HG03442 (cell line): ENCODE data around the gene FSCN2.

Experiments used
- ATAC-seq: cut with Tn5 transposase; IDR thresholded peaks from one replicate; pipeline ENCODE4 v1.9.1; 2021; ENCODE audit warnings: mild to moderate bottlenecking, moderate library complexity; ENCODE audit not compliant: unreplicated experiment

Gene FSCN2

DNA sequence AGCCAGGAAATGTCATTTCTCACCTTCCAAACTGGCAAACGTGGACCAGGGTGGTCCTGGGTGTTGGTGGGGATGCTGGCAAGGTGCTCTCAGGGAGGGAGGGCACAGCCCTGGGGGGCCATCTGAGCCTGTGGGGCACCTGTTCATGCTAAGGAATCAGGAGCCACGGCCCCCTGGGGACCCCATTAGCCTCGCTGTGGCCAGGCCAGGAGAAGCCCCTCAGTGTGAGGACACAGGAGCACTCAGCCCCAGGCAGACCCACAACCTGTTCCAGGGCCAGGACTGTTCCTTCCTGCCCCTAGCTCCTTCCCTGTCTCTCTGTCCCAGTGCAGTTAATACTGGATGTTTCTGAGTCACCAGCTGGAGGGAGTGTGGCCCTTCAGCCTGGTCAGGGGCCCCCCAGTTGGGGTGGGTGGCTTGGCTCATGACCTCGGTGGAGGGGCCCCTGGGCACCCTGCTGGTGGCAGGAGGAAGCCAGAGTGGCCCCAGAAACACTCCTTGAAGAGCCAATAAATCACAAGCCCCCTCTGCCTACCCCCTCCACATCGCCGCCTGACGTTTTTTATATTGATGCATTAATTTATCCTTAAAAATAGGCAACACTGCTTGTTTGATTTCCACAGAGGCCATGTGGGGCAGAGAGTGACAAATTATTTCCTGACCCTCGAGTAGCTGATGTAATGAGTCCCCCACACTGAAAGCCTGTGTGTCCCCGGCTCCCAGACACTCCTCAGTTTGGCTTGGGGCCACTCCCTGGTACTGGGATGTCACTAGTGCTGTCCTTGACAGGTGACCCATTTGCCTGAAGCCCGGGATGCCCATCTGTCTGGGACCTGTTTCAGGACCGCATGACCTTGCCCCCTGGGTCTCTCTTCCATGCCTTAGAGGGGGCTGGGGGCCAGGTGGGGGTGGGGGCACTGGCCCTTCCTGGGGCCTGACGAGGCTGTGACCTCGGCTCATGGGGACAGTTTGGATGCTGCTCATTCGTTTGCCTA is 37.9 kb upstream of the FSCN2 start:
- no peak for ATAC-seq

DNA sequence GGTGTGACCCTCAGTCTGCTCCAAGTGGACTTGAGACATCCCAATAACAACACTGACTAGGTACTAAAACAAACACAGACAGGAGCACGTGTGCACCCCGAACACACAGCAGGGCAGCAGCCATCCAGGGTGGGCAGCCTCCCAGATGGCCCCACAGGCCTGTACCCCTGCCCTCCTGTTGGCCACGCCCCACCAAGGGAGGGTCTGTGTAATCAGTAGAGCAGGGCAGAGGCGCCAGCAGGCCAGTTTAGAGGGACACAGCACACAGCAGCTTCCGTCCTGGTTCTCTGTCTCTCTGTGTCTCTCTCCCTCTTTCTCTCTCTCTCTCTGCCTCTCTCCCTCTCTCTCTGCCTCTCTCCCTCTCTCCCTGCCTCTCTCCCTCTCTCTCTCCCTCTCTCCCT is 37.0 kb upstream of the FSCN2 start:
- no peak for ATAC-seq

DNA sequence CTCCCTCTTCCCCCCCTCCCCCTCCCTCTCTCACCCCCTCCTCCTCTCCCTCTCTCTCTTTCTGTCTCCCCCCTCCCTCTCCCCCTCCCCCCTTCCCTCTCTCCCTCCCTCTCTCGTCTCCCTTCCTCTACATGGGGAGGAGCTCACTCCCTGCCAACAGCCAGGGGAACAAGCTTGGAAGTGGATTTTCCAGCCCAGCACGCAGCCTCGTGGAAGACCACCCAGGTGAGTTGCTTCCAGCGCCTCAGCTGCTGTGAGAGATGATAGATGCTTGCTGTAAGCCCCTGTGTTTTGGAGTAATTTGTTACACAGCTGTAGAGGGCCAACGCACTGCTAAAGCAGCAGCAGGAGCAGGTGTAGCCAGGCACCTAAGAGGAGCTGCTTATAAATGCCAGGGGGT is 36.4 kb upstream of the FSCN2 start:
- ATAC-seq, result no peak

DNA sequence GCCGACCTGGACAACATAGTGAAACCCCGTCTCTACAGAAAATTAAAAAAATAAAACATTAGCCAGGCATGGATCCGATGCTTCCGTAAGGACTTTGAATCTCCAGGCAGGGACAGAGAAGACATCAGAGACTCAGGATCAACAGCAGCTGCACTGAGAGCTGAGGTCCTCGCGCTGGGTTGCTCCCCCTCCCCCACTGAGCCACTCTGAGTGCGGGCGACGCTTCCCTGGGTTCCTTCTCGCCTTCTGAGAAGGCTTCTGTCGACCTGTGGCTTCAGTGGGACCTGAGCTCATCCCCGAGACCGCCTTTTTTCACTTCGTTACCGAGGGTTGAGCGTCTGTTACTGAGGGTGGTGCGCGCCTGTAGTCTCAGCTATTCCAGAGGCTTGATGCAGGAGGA is 36.0 kb upstream of the FSCN2 start:
- ATAC-seq, result no peak

DNA sequence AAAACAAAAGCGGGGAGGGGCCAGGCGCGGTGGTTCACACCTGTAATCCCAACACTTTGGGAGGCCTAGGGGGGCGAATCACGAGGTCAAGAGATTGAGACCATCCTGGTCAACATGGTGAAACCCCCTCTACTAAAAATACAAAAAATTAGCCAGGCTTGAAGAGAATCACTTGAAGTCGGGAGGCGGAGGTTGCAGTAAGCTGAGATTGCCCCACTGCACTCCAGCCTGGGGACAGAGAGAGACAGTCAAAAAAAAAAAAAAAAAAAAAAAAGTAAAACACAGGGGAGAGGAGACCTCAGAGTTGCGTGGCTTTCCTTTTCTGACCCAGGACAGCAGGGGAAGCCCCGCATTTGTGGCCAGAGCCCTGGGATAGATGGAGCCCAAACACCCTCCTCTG is 35.5 kb upstream of the FSCN2 start:
- ATAC-seq, result no peak

GRCh38 chr17:81493198-81494038 is 34.8 kb upstream of the FSCN2 start:
- no peak for ATAC-seq

DNA sequence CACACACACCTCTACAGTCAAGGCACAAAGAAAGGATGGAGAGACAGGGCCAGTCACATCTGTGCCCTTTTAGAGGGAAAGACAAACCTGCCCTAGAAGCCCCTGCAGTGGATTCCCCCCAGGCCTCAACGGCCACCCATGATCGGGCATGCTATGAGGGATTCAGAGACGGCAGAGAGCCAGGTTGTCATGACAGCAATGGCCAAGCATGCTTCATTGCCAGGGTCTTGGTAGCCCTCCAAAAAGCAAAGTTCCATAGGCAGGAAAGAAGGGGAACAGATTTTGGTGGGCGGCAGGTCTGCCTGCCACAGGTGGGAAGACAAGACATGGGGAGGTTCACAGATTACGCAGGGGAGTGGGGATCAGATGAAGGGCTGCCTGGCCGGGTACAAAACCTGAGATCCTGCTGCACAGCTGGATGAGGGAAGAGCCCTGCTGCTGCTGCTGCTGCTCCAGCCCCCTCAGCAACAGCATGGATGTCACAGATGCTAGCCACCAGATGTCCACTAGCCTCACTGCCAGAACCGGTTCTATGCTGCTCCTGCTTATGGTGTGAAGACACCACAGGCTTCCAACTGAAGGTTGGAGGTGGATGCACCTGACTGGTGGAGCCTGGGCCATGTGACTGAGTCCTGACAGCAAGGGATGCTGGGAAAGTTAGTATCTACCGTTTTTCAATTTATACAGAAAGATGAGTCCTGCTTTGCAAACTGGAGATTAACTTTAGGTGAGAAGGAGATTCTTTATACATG is 33.4 kb upstream of the FSCN2 start:
- no peak for ATAC-seq

- no peak for ATAC-seq
These were observed 29.1 kb upstream of the FSCN2 start for GRCh38 chr17:81498953-81499600.

GRCh38 chr17:81499601-81499970 is 28.6 kb upstream of the FSCN2 start:
- no peak for ATAC-seq

DNA sequence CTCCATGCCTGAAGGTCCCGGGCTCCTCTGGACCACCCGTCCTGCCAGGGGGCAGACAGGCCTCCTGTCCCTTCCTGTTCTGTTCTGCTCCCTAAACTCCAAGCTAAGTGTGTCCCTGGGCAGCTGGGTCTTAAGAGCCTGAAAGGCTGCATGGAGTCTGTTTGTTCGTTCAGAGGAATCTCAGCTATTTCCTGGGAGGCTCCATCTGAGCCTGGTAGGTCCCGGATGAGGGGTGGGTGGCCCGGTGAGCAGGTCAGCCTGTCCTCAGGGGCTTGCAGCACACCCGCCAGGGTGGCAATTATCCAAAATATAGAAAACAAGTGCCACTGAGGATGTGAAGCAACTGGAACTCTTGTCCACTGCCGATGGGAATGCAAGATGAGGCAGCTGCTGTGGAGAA is 28.1 kb upstream of the FSCN2 start:
- no peak for ATAC-seq

DNA sequence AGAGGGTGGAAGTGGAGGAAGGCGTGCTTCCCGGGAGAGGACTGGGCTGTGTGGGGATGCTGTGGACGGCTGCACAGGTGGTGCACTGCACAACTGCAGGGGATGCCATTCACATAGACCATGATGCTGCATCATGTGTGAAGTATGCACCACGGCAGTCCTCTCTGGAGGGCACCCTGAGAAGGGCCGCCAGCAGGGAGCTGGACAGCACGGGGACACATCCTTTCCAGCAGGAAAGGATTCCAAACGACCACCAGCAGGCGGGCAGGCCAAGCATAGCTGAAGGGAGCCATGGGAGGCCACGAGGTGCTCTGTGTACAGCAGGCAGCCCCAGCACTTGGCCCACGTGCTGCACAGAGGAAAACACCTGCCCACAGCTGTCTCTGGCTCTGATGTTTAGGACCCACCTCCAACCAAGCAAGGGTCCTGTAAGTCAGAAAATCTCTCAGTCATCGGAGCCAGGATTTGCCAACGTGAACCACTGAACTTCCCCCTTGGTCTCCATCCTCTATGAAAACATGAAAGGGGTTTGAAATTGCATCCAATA is 25.6 kb upstream of the FSCN2 start:
- ATAC-seq, result no peak

GRCh38 chr17:81503619-81504018 is 24.6 kb upstream of the FSCN2 start:
- ATAC-seq, result no peak

DNA sequence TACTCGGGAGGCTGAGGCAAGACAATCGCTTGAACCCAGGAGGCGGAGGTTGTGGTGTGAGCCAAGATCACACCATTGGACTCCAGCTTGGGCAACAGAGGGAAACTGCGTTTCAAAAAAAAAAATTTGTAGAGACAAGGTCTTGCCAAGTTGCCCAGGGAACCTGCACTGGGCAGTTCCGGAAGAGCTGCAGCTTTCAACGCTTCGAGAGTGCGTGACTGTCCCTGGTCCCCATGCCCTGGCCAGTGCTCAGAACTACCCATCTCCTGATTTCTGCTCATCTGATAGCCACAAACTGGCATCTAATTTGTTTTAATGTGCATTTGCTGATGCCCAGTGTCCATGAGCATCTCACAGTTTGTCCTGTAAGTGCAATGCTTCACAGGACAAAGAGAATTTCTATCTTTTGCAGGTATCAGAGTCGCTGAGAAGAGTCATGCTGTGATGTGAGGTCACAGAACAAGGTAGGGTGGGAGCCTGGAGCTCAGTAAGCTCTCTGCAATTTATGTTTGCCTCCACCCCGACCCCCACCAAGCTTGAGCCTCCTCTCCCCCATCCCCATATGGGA is 19.5 kb upstream of the FSCN2 start:
- ATAC-seq, result no peak

GRCh38 chr17:81509207-81509971 is 18.8 kb upstream of the FSCN2 start:
- no peak for ATAC-seq

- ATAC-seq, result no peak
These were observed 18.0 kb upstream of the FSCN2 start for GRCh38 chr17:81509972-81510784.

GRCh38 chr17:81510785-81511553 is 17.2 kb upstream of the FSCN2 start:
- ATAC-seq, result no peak

- ATAC-seq, result no peak
These were observed 16.7 kb upstream of the FSCN2 start for GRCh38 chr17:81511554-81511803.
